ENCODE results near the gene CFAP58.

Gene CFAP58

DNA sequence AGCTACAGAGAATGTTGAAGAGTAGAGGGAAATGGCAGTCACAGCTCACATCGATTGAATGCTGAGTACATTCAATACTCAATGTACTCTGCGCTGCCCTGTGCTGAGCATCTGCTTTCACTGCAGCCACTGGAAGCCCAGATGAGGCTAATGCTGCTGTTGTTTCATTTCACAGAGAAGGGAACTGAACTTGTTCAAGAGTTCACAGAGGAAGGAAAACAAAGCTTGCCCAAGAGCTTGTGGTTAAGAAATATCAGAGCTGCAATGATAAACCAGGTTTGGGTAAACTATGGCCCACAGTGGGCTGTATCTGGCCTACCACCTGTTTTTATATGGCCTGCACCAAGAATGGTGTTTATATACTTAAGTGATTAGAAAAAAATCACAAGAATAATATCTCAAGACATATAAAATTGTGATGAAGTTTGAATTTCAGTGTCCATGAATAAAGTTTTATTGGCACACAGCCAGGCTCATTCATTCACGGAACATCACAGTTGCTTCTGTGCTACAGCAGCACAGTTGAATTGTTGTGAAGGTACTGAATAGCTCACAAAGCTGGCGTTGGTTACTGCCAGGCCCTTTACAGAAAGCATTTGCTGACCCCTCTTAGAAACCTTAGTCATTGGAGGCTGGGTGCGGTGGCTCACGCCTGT is 64.1 kb downstream of the CFAP58 start:
- DNase-seq (ENCODE audit: low spot score): no peak
- in situ Hi-C loops (cut with MboI; ENCODE audit: low sequenced_read_pairs, unreplicated experiment): no loop called here

DNA sequence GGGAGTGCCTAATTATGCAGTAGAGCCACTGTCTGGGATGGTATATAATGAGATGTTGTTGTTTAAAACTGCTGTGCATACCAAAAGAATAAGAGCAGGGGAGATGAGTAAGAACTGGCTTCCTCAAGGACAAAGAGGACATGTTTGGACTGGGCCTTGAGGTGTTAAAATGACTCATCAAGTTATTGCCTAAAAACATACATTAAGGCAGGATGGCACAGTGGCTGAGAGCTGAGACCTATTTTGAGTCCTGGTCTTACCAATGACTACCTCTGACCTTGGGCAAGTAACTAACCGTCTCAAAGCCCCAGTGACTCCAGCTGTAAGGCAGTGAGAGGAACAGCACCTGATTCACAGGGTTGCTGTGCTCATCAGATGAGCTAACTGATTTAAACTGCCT is 71.1 kb downstream of the CFAP58 start:
- in situ Hi-C loops (cut with MboI; ENCODE audit: low sequenced_read_pairs, unreplicated experiment): no loop called here
- TF ChIP-seq, protein P1, sequence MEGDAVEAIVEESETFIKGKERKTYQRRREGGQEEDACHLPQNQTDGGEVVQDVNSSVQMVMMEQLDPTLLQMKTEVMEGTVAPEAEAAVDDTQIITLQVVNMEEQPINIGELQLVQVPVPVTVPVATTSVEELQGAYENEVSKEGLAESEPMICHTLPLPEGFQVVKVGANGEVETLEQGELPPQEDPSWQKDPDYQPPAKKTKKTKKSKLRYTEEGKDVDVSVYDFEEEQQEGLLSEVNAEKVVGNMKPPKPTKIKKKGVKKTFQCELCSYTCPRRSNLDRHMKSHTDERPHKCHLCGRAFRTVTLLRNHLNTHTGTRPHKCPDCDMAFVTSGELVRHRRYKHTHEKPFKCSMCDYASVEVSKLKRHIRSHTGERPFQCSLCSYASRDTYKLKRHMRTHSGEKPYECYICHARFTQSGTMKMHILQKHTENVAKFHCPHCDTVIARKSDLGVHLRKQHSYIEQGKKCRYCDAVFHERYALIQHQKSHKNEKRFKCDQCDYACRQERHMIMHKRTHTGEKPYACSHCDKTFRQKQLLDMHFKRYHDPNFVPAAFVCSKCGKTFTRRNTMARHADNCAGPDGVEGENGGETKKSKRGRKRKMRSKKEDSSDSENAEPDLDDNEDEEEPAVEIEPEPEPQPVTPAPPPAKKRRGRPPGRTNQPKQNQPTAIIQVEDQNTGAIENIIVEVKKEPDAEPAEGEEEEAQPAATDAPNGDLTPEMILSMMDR (IDR thresholded peaks at IDR 0.05; ENCODE audit: borderline replicate concordance, control extremely low read depth, extremely low read depth, insufficient read depth, missing control alignments): no peak
- peak; percentile 15 for DNase-seq (ENCODE audit: low spot score)

More for the DNA sequence above, 64.1 kb downstream of the CFAP58 start:
- TF ChIP-seq, protein P1 (IDR thresholded peaks at IDR 0.05; ENCODE audit: borderline replicate concordance, control extremely low read depth, extremely low read depth, insufficient read depth, missing control alignments): no peak

DNA sequence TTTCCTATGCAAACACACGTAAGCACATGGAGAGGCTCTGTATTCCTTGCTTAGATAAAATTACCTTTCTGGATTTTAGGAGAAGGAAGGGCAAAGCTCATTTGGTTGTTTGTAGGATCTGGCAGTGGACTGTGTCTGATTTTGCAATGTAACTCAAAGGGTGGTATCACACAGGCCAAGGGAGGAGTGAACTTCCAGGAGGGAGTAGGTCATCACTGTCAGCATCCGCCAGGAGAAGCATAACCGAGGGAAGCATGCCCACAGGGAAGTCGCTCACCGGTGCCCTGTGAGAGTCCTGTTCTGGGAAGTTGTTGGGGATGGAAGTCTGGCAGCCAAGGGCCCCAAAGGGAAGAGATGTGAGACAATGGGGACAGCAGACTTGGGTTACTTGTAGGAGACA is 74.4 kb downstream of the CFAP58 start:
- no peak for DNase-seq (ENCODE audit: low spot score)
- TF ChIP-seq, protein P1 (IDR thresholded peaks at IDR 0.05; ENCODE audit: borderline replicate concordance, control extremely low read depth, extremely low read depth, insufficient read depth, missing control alignments): no peak
- in situ Hi-C loops (cut with MboI; ENCODE audit: low sequenced_read_pairs, unreplicated experiment): no loop called here

DNA sequence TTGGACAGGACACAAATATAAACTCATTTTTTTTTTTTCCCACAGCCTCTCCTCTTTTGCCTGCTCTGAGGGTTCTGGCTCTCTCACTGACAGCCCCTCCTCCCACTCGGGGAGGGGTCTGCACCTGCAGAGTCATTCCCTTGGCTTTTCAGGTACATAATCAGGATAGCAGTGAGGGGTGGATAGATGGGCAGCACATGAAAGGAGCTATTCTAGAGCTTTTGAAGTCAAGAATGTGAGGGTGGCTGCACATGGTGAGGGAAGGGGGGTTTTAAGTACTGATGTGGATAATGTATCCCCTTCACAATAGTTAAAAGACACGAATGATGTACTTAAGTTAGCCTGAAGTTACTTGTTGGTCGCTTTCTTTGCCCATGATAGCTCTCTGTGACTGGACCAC is 76.2 kb downstream of the CFAP58 start:
- TF ChIP-seq, protein P1 (IDR thresholded peaks at IDR 0.05; ENCODE audit: borderline replicate concordance, control extremely low read depth, extremely low read depth, insufficient read depth, missing control alignments): no peak
- DNase-seq (ENCODE audit: low spot score): no peak
- in situ Hi-C loops (cut with MboI; ENCODE audit: low sequenced_read_pairs, unreplicated experiment): no loop called here

DNA sequence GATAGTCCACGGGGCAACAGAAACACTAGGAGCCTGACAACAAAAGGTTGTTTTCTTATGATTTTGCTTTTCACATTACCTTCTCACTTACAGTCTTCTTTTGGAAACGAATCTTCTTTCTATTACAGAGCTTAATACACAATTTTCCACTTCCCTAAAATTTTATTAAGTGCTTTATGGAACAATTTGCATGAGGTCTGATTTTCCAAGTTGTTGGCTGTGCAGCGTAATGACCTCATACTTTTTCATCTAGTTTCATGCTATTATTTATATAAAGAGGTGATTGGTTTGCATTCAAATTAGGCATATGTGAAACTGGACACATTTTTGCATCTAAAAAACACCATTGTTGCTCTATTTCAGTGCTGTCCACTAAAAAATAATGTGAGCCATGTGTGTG is 76.7 kb downstream of the CFAP58 start:
- TF ChIP-seq, protein P1 (IDR thresholded peaks at IDR 0.05; ENCODE audit: borderline replicate concordance, control extremely low read depth, extremely low read depth, insufficient read depth, missing control alignments): no peak
- DNase-seq (ENCODE audit: low spot score): no peak
- in situ Hi-C loops (cut with MboI; ENCODE audit: low sequenced_read_pairs, unreplicated experiment): no loop called here

DNA sequence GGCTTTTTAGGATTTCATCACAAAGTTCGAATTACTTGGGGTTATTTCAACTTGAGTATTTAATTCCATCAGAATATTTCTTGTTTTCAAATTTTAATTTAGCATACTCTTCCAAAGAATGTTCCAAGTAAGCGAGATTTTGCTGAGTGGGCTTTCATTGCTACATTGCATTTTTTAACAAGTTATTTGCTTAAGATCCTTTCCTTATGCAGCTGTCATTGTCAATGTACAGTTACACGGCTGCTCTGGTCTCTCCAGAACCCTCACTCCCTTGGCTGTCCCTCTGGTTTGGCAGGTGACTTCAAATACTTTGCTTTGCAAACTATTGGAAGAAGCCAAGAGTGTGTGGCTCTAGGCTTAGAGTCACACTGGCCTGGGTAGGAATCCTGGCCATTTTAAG is 80.0 kb downstream of the CFAP58 start:
- in situ Hi-C loops (cut with MboI; ENCODE audit: low sequenced_read_pairs, unreplicated experiment): no loop called here
- TF ChIP-seq, protein P1 (IDR thresholded peaks at IDR 0.05; ENCODE audit: borderline replicate concordance, control extremely low read depth, extremely low read depth, insufficient read depth, missing control alignments): no peak
- DNase-seq (ENCODE audit: low spot score): no peak

All from GM13976 (cell line).